ENCODE data around the gene YES1.

The YES1 gene

GRCh38 chr18:811892-812375, at the start of gene YES1:
Gene YES1 (minus strand): TSS chr18:812242. CDS start chr18:756827, 55,415 bp downstream.
- DNase-seq = no peak

- DNase-seq = no peak
These were observed 45.9 kb upstream of the YES1 start for GRCh38 chr18:857986-858385.

GRCh38 chr18:853471-853870, 41.4 kb upstream of the YES1 start:
- no peak for DNase-seq

- DNase-seq = no peak
These were observed 38.9 kb upstream of the YES1 start for GRCh38 chr18:850960-851359.

- no peak for DNase-seq
These were observed 37.0 kb upstream of the YES1 start for GRCh38 chr18:849021-849420.

GRCh38 chr18:848062-848861, 36.2 kb upstream of the YES1 start:
- DNase-seq = no peak

GRCh38 chr18:845152-845819, 33.2 kb upstream of the YES1 start:
- DNase-seq = peak; percentile 30

- DNase-seq = no peak
These were observed 29.8 kb upstream of the YES1 start for GRCh38 chr18:841647-842370.

- no peak for DNase-seq
These were observed 28.5 kb upstream of the YES1 start for GRCh38 chr18:840516-840915.

- no peak for DNase-seq
These were observed 28.0 kb upstream of the YES1 start for GRCh38 chr18:840023-840408.

GRCh38 chr18:839224-840022, 27.4 kb upstream of the YES1 start:
- DNase-seq = peak; percentile 89

- no peak for DNase-seq
These were observed 25.9 kb upstream of the YES1 start for GRCh38 chr18:837922-838321.

GRCh38 chr18:834082-834720, 22.2 kb upstream of the YES1 start:
- DNase-seq = no peak

GRCh38 chr18:833197-833596, 21.2 kb upstream of the YES1 start:
- DNase-seq = no peak

GRCh38 chr18:832085-832681, 20.1 kb upstream of the YES1 start:
- peak; percentile 72 for DNase-seq

- peak; percentile 66 for DNase-seq
These were observed 18.4 kb upstream of the YES1 start for GRCh38 chr18:830315-830901.

- DNase-seq = no peak
These were observed 17.4 kb upstream of the YES1 start for GRCh38 chr18:829432-829831.

GRCh38 chr18:827093-827677, 15.1 kb upstream of the YES1 start:
- DNase-seq = no peak

GRCh38 chr18:825891-826585, 14.0 kb upstream of the YES1 start:
- DNase-seq = no peak

- no peak for DNase-seq
These were observed 12.1 kb upstream of the YES1 start for GRCh38 chr18:824179-824578.

Measured in NCI-H69 (cell line).